Measurements from ENCODE around the gene NSUN6.

The NSUN6 gene

DNA sequence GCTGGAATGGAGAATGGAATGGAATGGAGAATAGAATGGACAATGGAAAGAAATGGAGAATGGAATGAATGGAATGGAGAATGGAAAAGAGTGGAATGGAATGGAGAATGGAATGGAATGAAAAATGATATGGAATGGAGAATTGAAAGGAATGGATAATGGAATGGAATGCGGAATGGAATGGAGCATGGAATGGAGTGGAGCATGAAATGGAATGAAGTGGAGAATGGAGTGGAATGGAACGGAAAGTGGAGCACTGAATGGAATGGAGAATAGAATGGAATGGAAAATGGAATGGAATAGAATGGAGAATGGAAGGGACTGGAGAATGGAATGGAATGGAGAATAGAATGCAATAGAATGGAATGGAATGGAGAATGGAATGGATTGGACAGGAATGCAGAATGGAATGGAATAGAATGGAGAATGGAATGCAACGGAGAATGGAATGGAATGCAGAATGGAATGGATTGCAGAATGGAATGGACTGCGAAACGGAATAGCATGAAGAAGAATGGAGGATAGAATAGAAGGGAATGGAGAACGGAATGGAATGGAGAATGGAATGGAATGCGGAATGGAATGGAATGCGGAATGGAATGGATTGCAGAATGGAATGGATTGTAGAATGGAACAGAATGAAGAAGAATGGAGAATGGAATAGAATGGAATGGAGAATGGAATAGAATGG, 89.4 kb downstream of the NSUN6 start:
- DNase-seq (ENCODE audit: low read depth) = no peak

GRCh38 chr10:18557960-18558359, 93.4 kb downstream of the NSUN6 start:
- DNase-seq (ENCODE audit: low read depth) = no peak

DNA sequence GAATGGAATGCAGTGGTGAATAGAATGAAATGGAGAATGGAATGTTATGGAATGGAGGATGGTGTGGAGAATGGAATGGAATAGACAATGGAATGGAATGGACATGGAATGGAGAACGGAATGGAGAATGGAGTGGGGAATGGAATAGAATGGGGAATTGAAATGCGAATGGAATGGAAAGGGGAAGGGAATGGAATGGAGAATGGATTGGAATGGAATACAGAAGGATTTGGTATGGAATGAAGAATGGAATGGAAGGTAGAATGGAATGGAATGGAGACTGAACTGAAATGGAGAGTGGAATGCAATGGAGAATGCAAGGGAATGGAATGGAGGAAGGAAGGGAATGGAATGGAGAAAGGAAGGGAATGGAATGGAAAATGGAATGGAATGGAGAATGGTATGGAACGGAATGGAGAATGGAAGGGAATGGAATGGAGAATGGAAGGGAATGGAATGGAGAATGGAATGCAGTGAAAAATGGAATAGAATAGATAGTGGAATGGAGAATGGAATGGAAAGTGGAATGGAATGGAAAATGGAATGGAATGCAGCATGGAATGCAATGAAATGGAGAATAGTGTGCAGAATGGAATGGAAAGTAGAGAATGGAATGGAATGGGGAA, 94.8 kb downstream of the NSUN6 start:
- no peak for DNase-seq (ENCODE audit: low read depth)

GRCh38 chr10:18554479-18554878, 96.9 kb downstream of the NSUN6 start:
- DNase-seq (ENCODE audit: low read depth) = no peak

DNA sequence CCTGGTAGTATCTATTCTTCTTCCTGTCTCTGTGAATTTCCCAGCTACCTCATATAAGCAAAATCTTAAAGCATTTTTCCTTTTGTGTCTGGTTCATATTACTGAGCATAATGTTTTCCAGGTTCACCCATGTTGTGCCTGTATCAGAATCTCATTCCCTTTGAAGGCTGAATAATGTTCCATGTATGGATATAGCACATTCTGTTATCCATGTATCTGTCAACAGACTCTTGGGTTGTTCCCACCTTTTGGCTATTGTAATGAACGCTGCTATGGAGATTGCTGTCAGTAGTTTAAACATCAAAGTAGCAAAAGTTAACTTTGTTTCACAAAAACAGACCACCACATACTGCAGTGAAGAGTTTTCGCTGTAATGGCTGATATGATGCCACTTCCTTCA, 99.9 kb downstream of the NSUN6 start:
- DNase-seq (ENCODE audit: low read depth) = no peak

DNA sequence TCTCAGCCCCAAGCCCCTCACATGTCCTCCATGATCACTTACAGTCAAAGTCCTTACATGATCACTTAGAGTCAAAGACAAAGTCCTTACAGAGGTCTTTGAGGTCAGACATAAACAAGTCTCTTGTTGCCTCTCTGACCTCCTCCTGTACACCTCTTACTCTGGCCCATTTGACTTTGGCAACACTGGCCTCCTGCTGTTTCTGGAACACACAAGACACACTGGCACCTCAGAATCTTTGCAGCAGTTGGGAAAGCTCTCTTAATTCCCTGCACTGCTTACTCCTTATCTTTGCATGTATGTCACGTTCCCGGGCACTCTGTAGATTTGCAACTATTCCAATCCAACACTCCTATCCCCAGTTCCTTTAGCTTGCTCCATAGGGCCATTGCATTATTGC, 102.3 kb downstream of the NSUN6 start:
- DNase-seq (ENCODE audit: low read depth) = no peak

GRCh38 chr10:18545621-18546305, 105.6 kb downstream of the NSUN6 start:
- DNase-seq (ENCODE audit: low read depth) = no peak

GRCh38 chr10:18542832-18543231, 108.6 kb downstream of the NSUN6 start:
- no peak for DNase-seq (ENCODE audit: low read depth)

DNA sequence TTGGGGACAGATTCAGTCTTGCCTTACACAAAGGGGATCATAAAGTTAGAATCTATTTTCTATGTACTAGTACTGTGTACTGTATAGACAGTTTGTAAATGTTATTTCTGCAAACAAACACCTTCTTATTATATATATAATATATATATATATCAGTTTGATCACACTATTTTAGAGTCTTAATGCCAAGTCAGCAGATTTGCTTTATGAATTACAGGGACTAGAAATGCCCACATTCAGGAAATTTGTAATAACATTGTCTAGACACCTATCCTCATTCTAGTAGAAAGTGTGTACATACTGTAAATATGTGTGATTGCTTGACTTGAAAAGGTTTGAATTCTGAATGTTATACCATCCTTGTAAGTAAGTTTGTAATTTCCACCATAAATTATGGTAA, 111.2 kb downstream of the NSUN6 start:
- no peak for DNase-seq (ENCODE audit: low read depth)

DNA sequence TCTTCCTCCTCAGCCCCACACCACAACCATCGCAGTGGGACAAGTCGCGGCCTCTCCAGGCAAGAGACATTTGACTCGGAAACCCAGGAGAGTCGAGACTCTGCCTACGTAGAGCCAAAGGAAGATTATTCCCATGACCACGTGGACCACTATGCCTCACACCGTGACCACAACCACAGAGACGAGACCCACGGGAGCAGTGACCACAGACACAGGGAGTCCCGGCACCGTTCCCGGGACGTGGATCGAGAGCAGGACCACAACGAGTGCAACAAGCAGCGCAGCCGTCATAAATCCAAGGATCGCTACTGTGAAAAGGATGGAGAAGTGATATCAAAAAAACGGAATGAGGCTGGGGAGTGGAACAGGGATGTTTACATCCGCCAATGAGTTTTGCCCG, 112.1 kb downstream of the NSUN6 start:
- DNase-seq (ENCODE audit: low read depth) = no peak

DNA sequence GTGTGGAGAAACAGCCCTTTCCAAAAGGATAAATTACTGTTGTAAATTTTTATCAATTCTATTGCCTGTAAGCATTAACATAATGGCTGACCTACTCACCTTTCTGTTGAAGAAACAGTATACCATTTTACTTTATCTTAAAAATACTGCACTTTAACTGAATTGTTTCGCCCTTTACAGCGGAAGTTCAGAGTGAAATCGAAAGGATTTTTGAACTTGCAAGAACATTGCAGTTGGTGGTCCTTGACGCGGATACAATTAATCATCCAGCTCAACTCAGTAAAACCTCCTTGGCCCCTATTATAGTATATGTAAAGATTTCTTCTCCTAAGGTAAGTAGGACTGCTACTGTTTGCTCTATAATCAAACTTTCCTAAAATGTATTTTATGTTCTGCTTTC, 117.5 kb downstream of the NSUN6 start:
- DNase-seq (ENCODE audit: low read depth) = no peak

- no peak for DNase-seq (ENCODE audit: low read depth)
These were observed 118.4 kb downstream of the NSUN6 start for GRCh38 chr10:18532881-18533535.

- no peak for DNase-seq (ENCODE audit: low read depth)
These were observed 123.1 kb downstream of the NSUN6 start for GRCh38 chr10:18528292-18528691.

GRCh38 chr10:18527687-18528086, 123.7 kb downstream of the NSUN6 start:
- DNase-seq (ENCODE audit: low read depth) = no peak

DNA sequence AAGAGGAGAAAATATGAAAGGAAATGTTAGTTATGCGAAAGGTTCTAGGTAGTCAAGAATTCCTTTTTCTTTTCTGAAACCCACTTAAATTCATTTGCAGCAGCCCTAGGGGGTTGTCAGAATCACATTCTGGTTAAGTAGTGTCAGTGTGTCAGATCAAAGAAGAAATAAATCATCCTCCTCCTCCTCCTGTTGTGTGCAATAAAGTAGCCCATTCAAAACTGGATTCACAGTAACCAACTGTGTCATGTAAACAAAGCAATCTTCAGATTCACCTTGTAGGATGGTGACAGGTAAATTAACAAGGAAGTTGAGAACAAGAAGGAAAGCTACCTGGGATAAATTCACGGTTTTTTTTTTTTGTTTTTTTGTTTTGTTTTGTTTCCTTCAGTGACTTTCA, 127.5 kb downstream of the NSUN6 start:
- DNase-seq (ENCODE audit: low read depth) = no peak

DNA sequence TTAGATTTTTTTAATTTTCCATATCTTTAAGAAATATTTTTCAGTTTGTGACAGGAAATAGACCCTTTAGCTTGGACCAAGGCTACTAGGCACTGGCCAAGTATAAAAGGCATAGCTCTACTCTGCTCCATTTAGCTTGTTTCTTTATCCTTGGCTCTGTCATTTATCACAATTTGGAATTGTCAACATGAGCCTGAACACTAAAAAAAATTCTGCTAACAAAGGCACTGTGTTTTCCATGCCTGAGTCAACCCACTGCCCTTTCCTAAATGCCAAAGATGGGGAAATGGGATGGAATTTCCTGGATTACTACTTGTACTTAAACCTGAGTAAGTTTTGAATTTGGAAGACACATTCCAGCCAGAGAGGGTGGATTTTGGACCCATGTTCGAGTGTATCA, 128.4 kb downstream of the NSUN6 start:
- DNase-seq (ENCODE audit: low read depth) = no peak

DNA sequence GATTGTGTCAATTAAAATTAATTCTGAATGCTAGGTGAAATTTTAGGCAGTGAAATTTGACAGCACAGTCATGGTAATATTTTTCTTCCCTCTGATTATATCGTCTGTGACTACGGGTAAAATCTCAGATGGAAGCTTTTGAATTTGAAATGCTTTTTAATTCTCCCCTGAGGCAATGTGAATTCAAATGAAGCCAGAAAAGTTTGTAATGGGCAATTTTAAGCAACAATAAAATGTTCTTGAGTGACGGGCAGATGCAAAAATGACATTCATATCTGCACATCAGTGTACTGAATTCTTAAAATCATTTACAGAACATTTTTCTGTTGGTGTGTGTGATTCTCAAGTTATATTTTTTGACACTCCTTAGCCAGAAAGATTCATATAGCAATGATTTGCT, 134.5 kb downstream of the NSUN6 start:
- no peak for DNase-seq (ENCODE audit: low read depth)

- no peak for DNase-seq (ENCODE audit: low read depth)
These were observed 136.8 kb downstream of the NSUN6 start for GRCh38 chr10:18514537-18514936.

DNA sequence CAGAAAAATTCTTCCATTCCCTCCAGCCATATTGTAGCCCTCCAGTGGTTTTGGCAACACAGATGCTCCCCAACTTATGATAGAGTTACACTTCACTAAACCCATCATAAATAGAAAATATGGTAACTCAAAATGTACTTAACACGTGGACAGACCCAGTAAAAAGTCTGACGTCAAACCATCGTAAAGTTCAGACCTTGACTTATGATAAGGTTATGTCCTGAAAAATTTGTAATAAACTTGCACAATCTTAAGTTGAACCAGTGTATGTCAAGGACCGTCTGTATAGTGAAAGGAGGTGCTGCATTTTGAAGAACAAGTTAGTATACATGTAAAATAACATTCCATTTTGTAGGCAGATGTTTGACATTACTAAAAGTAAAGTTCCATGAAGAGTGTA, 142.8 kb downstream of the NSUN6 start:
- DNase-seq (ENCODE audit: low read depth) = no peak

DNA sequence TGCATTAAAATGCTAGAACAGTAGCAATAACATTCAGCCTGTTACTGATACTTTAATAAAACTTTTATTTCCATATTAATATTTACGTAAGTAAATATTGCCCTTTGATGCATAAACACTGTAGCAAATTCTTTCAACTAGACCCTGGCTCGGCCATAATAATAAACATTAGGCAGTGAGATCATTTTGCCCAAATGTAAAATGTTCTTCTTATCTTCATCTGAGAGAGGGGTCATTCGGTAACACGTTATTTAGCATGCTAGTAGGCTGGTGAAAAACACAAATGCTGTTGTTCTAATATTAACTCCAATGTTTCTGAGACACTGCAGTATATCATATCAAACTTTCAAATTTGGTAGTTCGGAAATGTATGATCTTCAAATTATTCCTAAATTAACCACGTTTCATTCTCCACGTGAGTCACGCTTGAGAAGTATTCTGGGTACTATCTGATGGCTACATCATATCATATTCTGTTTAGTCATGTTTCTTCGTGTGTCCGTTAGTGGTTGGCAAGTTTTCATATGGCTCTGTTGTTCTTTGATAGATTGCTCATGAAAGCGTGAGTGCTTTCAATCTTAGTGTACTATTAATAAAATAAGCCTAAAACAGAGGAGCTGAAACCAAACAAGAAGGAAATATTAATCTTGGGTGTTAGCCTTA, 145.8 kb downstream of the NSUN6 start:
- DNase-seq (ENCODE audit: low read depth) = no peak

GRCh38 chr10:18504161-18504560, 147.2 kb downstream of the NSUN6 start:
- DNase-seq (ENCODE audit: low read depth) = no peak

DNA sequence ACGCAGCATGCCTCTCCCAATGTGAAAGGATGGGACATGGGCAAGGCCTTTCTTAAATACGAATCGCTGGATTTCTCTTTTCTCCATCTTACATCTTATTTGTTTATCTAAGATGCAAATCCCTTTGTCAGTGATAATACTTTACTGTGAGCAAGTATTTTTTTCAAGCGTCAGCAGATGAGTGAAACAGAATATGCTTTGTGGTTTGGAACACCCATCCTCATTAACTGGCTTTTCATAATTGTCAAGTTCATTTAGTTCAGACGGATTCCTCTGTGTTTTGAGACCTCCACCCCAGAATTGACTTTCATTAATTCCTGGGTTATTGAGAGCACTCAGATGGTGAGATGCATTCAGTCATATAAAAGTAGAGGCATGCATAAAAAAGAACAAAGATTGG, 149.8 kb downstream of the NSUN6 start:
- no peak for DNase-seq (ENCODE audit: low read depth)

DNA sequence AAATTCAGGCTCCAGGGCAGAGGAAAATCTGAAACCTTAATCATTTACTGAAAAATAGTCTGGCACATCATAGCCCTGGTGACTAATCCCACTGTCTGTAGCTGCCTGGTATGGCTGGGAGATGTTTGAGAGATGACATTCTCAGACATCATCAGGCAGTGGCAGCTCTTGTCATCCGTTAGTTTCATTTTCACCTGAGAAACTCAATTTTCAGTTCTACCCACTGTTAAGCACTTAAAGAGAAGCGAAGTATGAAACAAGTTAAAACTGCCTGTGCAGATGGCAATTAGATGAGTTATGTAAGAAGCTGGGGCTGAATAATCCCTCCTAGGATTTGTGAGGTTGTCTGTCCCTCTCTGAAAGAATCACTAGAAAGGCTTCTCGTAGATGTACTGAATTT, 150.2 kb downstream of the NSUN6 start:
- no peak for DNase-seq (ENCODE audit: low read depth)

All from activated T-cell treated with anti-CD3 and anti-CD28 coated beads for 48 hours (primary cell).